H9 (cell line): ENCODE measurements around the gene VANGL2. TPM values are rescaled to one million over a fixed set of nuclear protein-coding genes. Genes with fewer than 3 reads are reported as not detected.

Experiments used
- DNase-seq: peaks from one replicate; pipeline ENCODE4 v3.0.0-alpha.2; 2017
- H2AFZ ChIP-seq: one replicate; pipeline ENCODE4 v1.6.1; 2013; ENCODE audit warnings: mild to moderate bottlenecking, low read length, control low read depth, moderate library complexity
- H2AK5ac ChIP-seq: 2 replicates; pipeline ENCODE4 v1.6.1; 2013; ENCODE audit warnings: low read length, control low read depth, mixed read lengths; ENCODE audit not compliant: insufficient read length
- H2BK120ac ChIP-seq: one replicate; pipeline ENCODE4 v1.6.1; 2013; ENCODE audit warnings: low read depth, mild to moderate bottlenecking, low read length, control low read depth, inconsistent platforms; ENCODE audit not compliant: poor library complexity, severe bottlenecking
- H2BK12ac ChIP-seq: 2 replicates; pipeline ENCODE4 v1.6.1; 2013; ENCODE audit warnings: low read length, control low read depth, mixed read lengths, low read depth; ENCODE audit not compliant: insufficient read length
- H2BK15ac ChIP-seq: 2 replicates; pipeline ENCODE4 v1.6.1; 2013; ENCODE audit warnings: low read depth, low read length, control low read depth
- H2BK20ac ChIP-seq: one replicate; pipeline ENCODE4 v1.6.1; 2013; ENCODE audit warnings: low read depth, mild to moderate bottlenecking, low read length, control low read depth, inconsistent platforms; ENCODE audit not compliant: poor library complexity, severe bottlenecking
- H2BK5ac ChIP-seq: 2 replicates; pipeline ENCODE4 v1.6.1; 2013; ENCODE audit warnings: low read length, control low read depth, mixed read lengths; ENCODE audit not compliant: insufficient read length
- H3K14ac ChIP-seq: 2 replicates; pipeline ENCODE4 v1.6.1; 2013; ENCODE audit warnings: low read length, control low read depth; ENCODE audit not compliant: insufficient read depth
- H3K18ac ChIP-seq: 2 replicates; pipeline ENCODE4 v1.6.1; 2013; ENCODE audit warnings: low read depth, mild to moderate bottlenecking, mixed read lengths, low read length, control low read depth; ENCODE audit not compliant: insufficient read length
- H3K23ac ChIP-seq: 2 replicates; pipeline ENCODE4 v1.6.1; 2013; ENCODE audit warnings: low read length, control low read depth, mixed read lengths, low read depth; ENCODE audit not compliant: insufficient read length
- H3K23me2 ChIP-seq: 2 replicates; pipeline ENCODE4 v1.6.1; 2013; ENCODE audit warnings: low read depth, mild to moderate bottlenecking, mixed read lengths, low read length, control low read depth; ENCODE audit not compliant: insufficient read length, poor library complexity, severe bottlenecking
- H3K27ac ChIP-seq: 2 replicates; pipeline ENCODE4 v1.5.1; 2013; ENCODE audit warnings: low read length, control low read depth, mixed read lengths, low read depth; ENCODE audit not compliant: insufficient read length
- H3K27me3 ChIP-seq: 2 replicates; pipeline ENCODE4 v1.6.1; 2013; ENCODE audit warnings: low read length, control low read depth, inconsistent platforms; ENCODE audit not compliant: insufficient read depth
- H3K4ac ChIP-seq: 2 replicates; pipeline ENCODE4 v1.6.1; 2013; ENCODE audit warnings: low read depth, mild to moderate bottlenecking, control low read depth, inconsistent platforms, low read length, moderate library complexity
- H3K4me1 ChIP-seq: 2 replicates; pipeline ENCODE4 v1.6.1; 2013; ENCODE audit warnings: low read length, control low read depth, inconsistent platforms; ENCODE audit not compliant: insufficient read depth
- H3K4me2 ChIP-seq: 2 replicates; pipeline ENCODE4 v1.6.1; 2013; ENCODE audit warnings: low read length, control low read depth, mixed read lengths; ENCODE audit not compliant: insufficient read length, insufficient read depth
- H3K56ac ChIP-seq: 2 replicates; pipeline ENCODE4 v1.6.1; 2013; ENCODE audit warnings: low read depth, mild to moderate bottlenecking, mixed read lengths, low read length, control low read depth; ENCODE audit not compliant: insufficient read length
- H3K79me1 ChIP-seq: 2 replicates; pipeline ENCODE4 v1.6.1; 2013; ENCODE audit warnings: low read depth, mild to moderate bottlenecking, moderate library complexity, low read length, control low read depth, inconsistent platforms; ENCODE audit not compliant: insufficient read depth, poor library complexity, severe bottlenecking
- H3K79me2 ChIP-seq: 2 replicates; pipeline ENCODE4 v1.6.1; 2013; ENCODE audit warnings: low read length, control low read depth, inconsistent platforms; ENCODE audit not compliant: insufficient read depth
- H3K9ac ChIP-seq: 2 replicates; pipeline ENCODE4 v1.6.1; 2013; ENCODE audit warnings: low read length, control low read depth, mixed read lengths; ENCODE audit not compliant: insufficient read length; ENCODE audit errors: extremely low read depth
- H3K9me3 ChIP-seq: one replicate; pipeline ENCODE4 v1.6.1; 2013; ENCODE audit warnings: low read depth, low read length, inconsistent platforms; ENCODE audit not compliant: control insufficient read depth
- H3T11ph ChIP-seq: one replicate; pipeline ENCODE4 v1.6.1; 2013; ENCODE audit warnings: mild to moderate bottlenecking, low read length, control low read depth, inconsistent platforms
- H4K20me1 ChIP-seq: one replicate; pipeline ENCODE4 v1.6.1; 2013; ENCODE audit not compliant: control insufficient read depth, insufficient read length, insufficient read depth
- H4K5ac ChIP-seq: 2 replicates; pipeline ENCODE4 v1.6.1; 2013; ENCODE audit warnings: low read depth, mild to moderate bottlenecking, mixed read lengths, low read length, control low read depth; ENCODE audit not compliant: insufficient read length
- H4K8ac ChIP-seq: replicated peaks from 2 replicates; pipeline ENCODE4 v1.6.1; 2013; ENCODE audit warnings: low read length, control low read depth, mixed read lengths, low read depth; ENCODE audit not compliant: insufficient read length
- H4K91ac ChIP-seq: 2 replicates; pipeline ENCODE4 v1.6.1; 2013; ENCODE audit warnings: low read depth, mild to moderate bottlenecking, moderate library complexity, mixed read lengths, low read length, control low read depth; ENCODE audit not compliant: insufficient read length
- H3K27ac Mint-ChIP-seq, 3 experiments: 2 replicates in 2 of 3; 3 replicates in 1 of 3; pipeline ENCODE4 v1.8.0; 2020 to 2021; ENCODE audit warnings: mixed read lengths in 3 of 3, mild to moderate bottlenecking in 1 of 3, moderate library complexity in 1 of 3
- H3K27me3 Mint-ChIP-seq: 2 replicates; pipeline ENCODE4 v1.8.0; 2021; ENCODE audit warnings: low read depth, mild to moderate bottlenecking, moderate library complexity, mixed read lengths
- H3K36me3 Mint-ChIP-seq, 3 experiments: 2 replicates in 2 of 3; 3 replicates in 1 of 3; pipeline ENCODE4 v1.8.0; 2020 to 2021; ENCODE audit warnings: low read depth in 3 of 3, mixed read lengths in 3 of 3; ENCODE audit not compliant: insufficient read depth in 1 of 3
- H3K4me1 Mint-ChIP-seq, 2 experiments: 2 replicates each; pipeline ENCODE4 v1.8.0; 2020; ENCODE audit warnings: mixed read lengths in 2 of 2
- H3K4me3 Mint-ChIP-seq, 2 experiments: 2 replicates in 1 of 2; 3 replicates in 1 of 2; pipeline ENCODE4 v1.8.0; 2020 to 2021; ENCODE audit warnings: mild to moderate bottlenecking in 2 of 2, mixed read lengths in 2 of 2, moderate library complexity in 1 of 2
- H3K9me3 Mint-ChIP-seq, 2 experiments: 2 replicates in 1 of 2; 3 replicates in 1 of 2; pipeline ENCODE4 v1.8.0; 2020; ENCODE audit warnings: mild to moderate bottlenecking in 2 of 2, mixed read lengths in 2 of 2, moderate library complexity in 1 of 2
- WGBS: extraction: QIAGEN DNeasy Blood & Tissue Kit; methylation state at CpG from one replicate; pipeline ENCODE4 v1.1.7; 2013; ENCODE audit warnings: missing lambda C conversion rate, low lambda C conversion rate, mixed read lengths; ENCODE audit not compliant: insufficient read length; ENCODE audit errors: extremely low coverage; 5-methylcytosine and 5-hydroxymethylcytosine counted together
- total RNA-seq: library from RNA; stranded (reverse); gene quantifications from 2 replicates; pipeline ENCODE4 v1.2.1, GENCODE V29; 2021
- TF ChIP-seq, protein P1 (sequence below): fragments of 200-600 bp; sonication (generic); conservative IDR thresholded peaks from 3 replicates; pipeline ENCODE4 v1.8.0; 2021; ENCODE audit warnings: antibody characterized with exemption, mild to moderate bottlenecking

The VANGL2 gene
- total RNA-seq, 1 experiment from 2014 or later = 58.5 TPM

DNA sequence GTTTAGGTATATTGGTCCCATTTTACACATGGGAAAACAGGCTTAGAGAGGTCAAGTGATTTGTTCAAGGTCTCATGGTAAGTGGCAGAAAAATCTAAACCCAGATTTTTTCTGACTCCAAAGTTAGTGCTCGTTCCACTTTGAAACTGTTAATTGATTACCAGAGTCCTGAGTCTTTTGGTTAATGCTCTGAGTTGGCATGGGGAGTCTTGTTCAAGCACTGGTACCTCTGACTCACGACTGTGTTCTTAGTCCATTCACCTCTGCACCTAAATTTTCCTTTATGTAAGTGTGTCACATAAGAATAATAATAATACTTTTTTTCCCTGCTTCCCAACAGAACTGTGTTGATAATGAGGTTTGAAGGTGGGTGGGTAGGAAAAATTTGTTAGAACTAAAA is 59.3 kb downstream of the VANGL2 start:
- H2AK5ac ChIP-seq = no peak overlapping the region
- DNase-seq = no peak
- no peak overlapping the region for H3K14ac ChIP-seq
- H3K4me1 ChIP-seq = no peaks in the 10 kb centered on the region; the same call in 1 of the 2 replicates
- no peaks in the 10 kb centered on the region for H3K23me2 ChIP-seq
- WGBS = no CpG with 5 or more reads among the region's 2 CpGs
- no peak overlapping the region for H2BK120ac ChIP-seq
- H3K79me1 ChIP-seq = no peaks in the 10 kb centered on the region
- Mint-ChIP-seq H3K4me3 (no peak overlapping the region), H3K36me3 (no peaks in the 10 kb centered on the region), H3K27me3 (no peaks in the 10 kb centered on the region), H3K27ac (no peak overlapping the region), H3K9me3 (no peaks in the 10 kb centered on the region), H3K4me1 (peaks cover 24 to 29% of the 10 kb centered on the region in 2 experiments)
- TF ChIP-seq, protein P1, sequence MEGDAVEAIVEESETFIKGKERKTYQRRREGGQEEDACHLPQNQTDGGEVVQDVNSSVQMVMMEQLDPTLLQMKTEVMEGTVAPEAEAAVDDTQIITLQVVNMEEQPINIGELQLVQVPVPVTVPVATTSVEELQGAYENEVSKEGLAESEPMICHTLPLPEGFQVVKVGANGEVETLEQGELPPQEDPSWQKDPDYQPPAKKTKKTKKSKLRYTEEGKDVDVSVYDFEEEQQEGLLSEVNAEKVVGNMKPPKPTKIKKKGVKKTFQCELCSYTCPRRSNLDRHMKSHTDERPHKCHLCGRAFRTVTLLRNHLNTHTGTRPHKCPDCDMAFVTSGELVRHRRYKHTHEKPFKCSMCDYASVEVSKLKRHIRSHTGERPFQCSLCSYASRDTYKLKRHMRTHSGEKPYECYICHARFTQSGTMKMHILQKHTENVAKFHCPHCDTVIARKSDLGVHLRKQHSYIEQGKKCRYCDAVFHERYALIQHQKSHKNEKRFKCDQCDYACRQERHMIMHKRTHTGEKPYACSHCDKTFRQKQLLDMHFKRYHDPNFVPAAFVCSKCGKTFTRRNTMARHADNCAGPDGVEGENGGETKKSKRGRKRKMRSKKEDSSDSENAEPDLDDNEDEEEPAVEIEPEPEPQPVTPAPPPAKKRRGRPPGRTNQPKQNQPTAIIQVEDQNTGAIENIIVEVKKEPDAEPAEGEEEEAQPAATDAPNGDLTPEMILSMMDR = no peak
- no peak overlapping the region for H3K4ac ChIP-seq
- H3T11ph ChIP-seq = no peak overlapping the region
- no peak overlapping the region for H3K56ac ChIP-seq
- H3K9ac ChIP-seq = no peak overlapping the region
- H2BK5ac ChIP-seq = no peak overlapping the region
- no peak overlapping the region for H4K5ac ChIP-seq
- no peak overlapping the region for H3K18ac ChIP-seq
- no peaks in the 10 kb centered on the region for H4K20me1 ChIP-seq
- no peak overlapping the region for H4K8ac ChIP-seq
- no peak overlapping the region for H3K27ac ChIP-seq
- no peaks in the 10 kb centered on the region for H3K9me3 ChIP-seq
- H3K79me2 ChIP-seq = no peaks in the 10 kb centered on the region
- no peak overlapping the region for H2AFZ ChIP-seq
- H3K27me3 ChIP-seq = no peaks in the 10 kb centered on the region
- no peak overlapping the region for H2BK20ac ChIP-seq
- no peak overlapping the region for H3K23ac ChIP-seq
- no peak overlapping the region for H2BK15ac ChIP-seq
- H4K91ac ChIP-seq = no peak overlapping the region
- H2BK12ac ChIP-seq = no peak overlapping the region
- no peak overlapping the region for H3K4me2 ChIP-seq
